Suppressor macrophage treated with lipopolysaccharide for 4 hours (primary cell): ENCODE data around the gene HS3ST3B1.
A peak's percentile ranks its signal among the peaks of the same experiment; 100 is the strongest.

Experiments used
- DNase-seq: peaks from one replicate; pipeline ENCODE4 v3.0.0-alpha.2; 2020

HS3ST3B1 gene

GRCh38 chr17:14321476-14321949 is 20.6 kb downstream of the HS3ST3B1 start:
- DNase-seq: no peak

- peak; percentile 43 for DNase-seq
Measured at GRCh38 chr17:14321980-14322776, 21.3 kb downstream of the HS3ST3B1 start.

- no peak for DNase-seq
Measured at GRCh38 chr17:14323522-14323981, 22.7 kb downstream of the HS3ST3B1 start.

GRCh38 chr17:14325618-14326167 is 24.8 kb downstream of the HS3ST3B1 start:
- DNase-seq: no peak

GRCh38 chr17:14329900-14330491 is 29.1 kb downstream of the HS3ST3B1 start:
- no peak for DNase-seq

GRCh38 chr17:14330492-14330962 is 29.6 kb downstream of the HS3ST3B1 start:
- DNase-seq: no peak

- no peak for DNase-seq
Measured at GRCh38 chr17:14331225-14331981, 30.5 kb downstream of the HS3ST3B1 start.

- DNase-seq: no peak
Measured at GRCh38 chr17:14331982-14332298, 31.1 kb downstream of the HS3ST3B1 start.

- no peak for DNase-seq
Measured at GRCh38 chr17:14332331-14332730, 31.4 kb downstream of the HS3ST3B1 start.

- no peak for DNase-seq
Measured at GRCh38 chr17:14333506-14333905, 32.6 kb downstream of the HS3ST3B1 start.

- peak; percentile 73 for DNase-seq
Measured at GRCh38 chr17:14334276-14334840, 33.5 kb downstream of the HS3ST3B1 start.

GRCh38 chr17:14334919-14335318 is 34.0 kb downstream of the HS3ST3B1 start:
- peak; percentile 49 for DNase-seq

GRCh38 chr17:14336418-14336817 is 35.5 kb downstream of the HS3ST3B1 start:
- DNase-seq: no peak

GRCh38 chr17:14337596-14338079 is 36.8 kb downstream of the HS3ST3B1 start:
- no peak for DNase-seq

GRCh38 chr17:14340857-14341754 is 40.2 kb downstream of the HS3ST3B1 start:
- DNase-seq: no peak

- DNase-seq: no peak
Measured at GRCh38 chr17:14341866-14342265, 41.0 kb downstream of the HS3ST3B1 start.

GRCh38 chr17:14346801-14347200 is 45.9 kb downstream of the HS3ST3B1 start:
- DNase-seq: no peak

GRCh38 chr17:14351493-14351892 is 50.6 kb downstream of the HS3ST3B1 start:
- DNase-seq: peak; percentile 84

GRCh38 chr17:14352136-14352535 is 51.3 kb downstream of the HS3ST3B1 start:
- peak; percentile 95 for DNase-seq

GRCh38 chr17:14353861-14354474 is 53.1 kb downstream of the HS3ST3B1 start:
- DNase-seq: no peak

- DNase-seq: no peak
Measured at GRCh38 chr17:14354807-14355206, 53.9 kb downstream of the HS3ST3B1 start.
